Measurements from ENCODE around the gene FAM200A. TPM values are rescaled to one million over a fixed set of nuclear protein-coding genes. Genes with fewer than 3 reads are reported as not detected.
A peak's percentile ranks its signal among the peaks of the same experiment; 100 is the strongest.

The FAM200A gene
- total RNA-seq, 1 experiment from 2014 or later: 4.7 TPM

DNA sequence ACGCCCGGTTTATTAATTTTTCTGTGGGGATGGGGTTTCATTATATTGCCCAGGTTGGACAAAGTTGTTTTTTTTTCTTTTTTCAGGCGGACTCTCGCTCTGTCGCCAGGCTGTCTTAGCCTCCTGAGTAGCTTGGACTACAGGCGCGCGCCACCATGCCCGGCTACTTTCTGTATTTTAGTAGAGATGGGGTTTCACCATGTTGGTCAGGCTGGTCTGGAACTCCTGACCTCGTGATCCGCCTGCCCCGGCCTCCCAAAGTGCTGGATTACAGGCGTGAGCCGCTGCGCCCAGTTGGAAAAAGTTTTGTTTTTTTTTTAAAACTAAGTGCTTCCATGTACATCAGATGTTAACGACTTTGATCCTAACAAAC, 51.3 kb downstream of the FAM200A start:
- ATAC-seq (no peak), DNase-seq (ENCODE audit: low read depth, low spot score) (no peak)
- RAD21 ChIA-PET (ENCODE audit: low non-redundant PET in 1 of 2, low total read pairs in 2 of 2, uncharacterized antibody in 2 of 2, unreplicated experiment in 2 of 2): no interaction called here
- peaks cover 6 to 12% of the 10 kb centered on the region in 2 experiments; a peak in 3 of 4 replicates for H3K36me3 ChIP-seq (ENCODE audit: control insufficient read depth in 1 of 2, insufficient read depth in 2 of 2, low read length in 2 of 2)
- peak overlapping the region; percentile 84 for H3K4me2 ChIP-seq (ENCODE audit: low read length)
- intact Hi-C loops (cut with micrococcal nuclease): loop anchor here (2.0 to 5.0 kb wide), 2 partner anchors 28 to 117 kb away; partner anchors contain the start of genes ZNF789 and ZSCAN25
- no peak overlapping the region for H2AFZ ChIP-seq (ENCODE audit: low read depth, low read length, poor library complexity, severe bottlenecking)
- H3K4me1 ChIP-seq (ENCODE audit: control insufficient read depth in 1 of 2, insufficient read depth in 2 of 2, low read length in 2 of 2): peaks cover 14 to 23% of the 10 kb centered on the region in 2 experiments
- H4K20me1 ChIP-seq (ENCODE audit: insufficient read depth): no peaks in the 10 kb centered on the region
- no peaks in the 10 kb centered on the region for H3K9me2 ChIP-seq (ENCODE audit: insufficient read depth)
- peak overlapping the region; percentile 85 for H3K9ac ChIP-seq (ENCODE audit: low read length)
- H3K79me2 ChIP-seq (ENCODE audit: insufficient read depth, low read length): peaks cover 47% of the 10 kb centered on the region
- peak overlapping the region; percentile 85 to 92 for H3K4me3 ChIP-seq (replicated peaks in 1 of 2; ENCODE audit: low read depth in 1 of 2, low read length in 2 of 2)
- TSS peak; percentile 34 for BruUV-seq (replicated peaks)
- H3K9me3 ChIP-seq (ENCODE audit: control insufficient read depth in 1 of 2, insufficient read depth in 1 of 2, low read depth in 1 of 2, low read length in 2 of 2): no peaks in the 10 kb centered on the region
- H3K27ac ChIP-seq (ENCODE audit: low read depth, low read length): peak overlapping the region; percentile 74
- TF ChIP-seq EZH2 (IDR thresholded peaks at IDR 0.05): no peak
- TF ChIP-seq POLR2AphosphoS5 (IDR thresholded peaks at IDR 0.05; ENCODE audit: low read depth, low read length): no peak
- no peak for TF ChIP-seq CEBPB (IDR thresholded peaks at IDR 0.05; ENCODE audit: low read depth)
- no peak for TF ChIP-seq EGR1 (IDR thresholded peaks at IDR 0.05; ENCODE audit: low read depth)
- TF ChIP-seq YY1 (IDR thresholded peaks at IDR 0.05; ENCODE audit: extremely low read depth, insufficient replicate concordance, low read depth, low read length): no peak
- TF ChIP-seq SRF (IDR thresholded peaks at IDR 0.05; ENCODE audit: low read depth): no peak
- no peak for TF ChIP-seq ELF1 (IDR thresholded peaks at IDR 0.05; ENCODE audit: borderline replicate concordance, low read depth)
- CTCF ChIA-PET: interaction anchor here (0.6 to 1.1 kb wide), 2 partner anchors 29 to 114 kb away, joined by 3 to 4 read pairs; no protein-coding TSS in a partner anchor
- POLR2A ChIA-PET: interaction anchor here (0.7 to 1.2 kb wide), 4 partner anchors 27 to 320 kb away, joined by 3 to 4 read pairs (median 4); partner anchors contain the start of genes ZNF655 and ZSCAN25
- H3K27me3 ChIP-seq (ENCODE audit: insufficient read depth, low read length): no peaks in the 10 kb centered on the region

DNA sequence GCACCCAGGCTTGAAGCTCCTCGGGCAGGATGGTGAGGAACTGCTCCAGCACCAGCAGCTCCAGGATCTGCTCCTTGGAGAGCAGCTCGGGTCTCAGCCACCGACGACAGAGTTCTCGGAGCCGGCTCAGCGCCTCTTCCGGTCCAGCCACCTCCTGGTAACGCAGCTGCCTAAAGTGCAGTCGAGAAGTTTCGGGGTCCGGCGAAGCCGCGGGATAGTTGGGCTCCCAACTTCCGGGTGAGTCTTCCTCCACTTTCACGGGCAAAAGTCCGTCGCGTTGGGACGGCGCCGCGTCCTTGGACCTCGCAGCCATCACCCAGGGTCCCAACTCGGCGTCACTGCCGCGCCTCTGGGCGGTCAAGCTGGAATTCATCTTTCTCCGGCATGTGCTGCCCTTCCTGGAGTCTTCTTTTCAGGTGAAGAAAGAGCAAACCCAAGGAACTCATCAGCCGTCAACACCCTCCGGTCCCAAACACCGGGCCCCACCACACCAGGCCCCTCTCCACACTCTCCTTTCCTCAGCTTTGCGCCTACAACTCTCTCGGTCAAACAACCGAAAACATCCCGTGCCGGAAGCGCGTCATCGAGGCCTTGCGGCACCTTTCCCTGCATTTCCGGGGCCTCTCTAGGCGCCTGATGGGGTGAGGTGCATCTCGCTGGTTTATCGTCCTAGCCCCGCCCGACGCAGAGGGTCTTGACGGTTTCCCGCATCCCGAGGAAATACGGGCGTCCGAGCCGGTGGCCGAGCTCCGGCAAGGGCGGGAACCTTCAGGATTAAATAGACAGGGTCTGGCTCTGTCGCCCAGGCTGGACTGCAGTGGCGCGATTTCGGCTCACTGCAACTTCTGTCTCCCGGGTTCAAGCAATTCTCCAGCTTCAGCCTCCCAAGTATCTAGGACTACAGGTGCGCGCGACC, 51.9 kb downstream of the FAM200A start, which contains the start of gene ZNF394:
Gene ZNF394, minus strand, starts transcription at position 561 of the 916 bp plus-strand sequence. Its CDS starts 188 bp downstream, at position 373.
- Histone ChIP-seq H3K4me3 (replicated peaks in 1 of 2; ENCODE audit: low read depth in 1 of 2, low read length in 2 of 2) (peak within 1 kb of the TSS; percentile 85 to 92), H3K4me2 (ENCODE audit: low read length) (peak within 1 kb of the TSS; percentile 84), H3K36me3 (ENCODE audit: control insufficient read depth in 1 of 2, insufficient read depth in 2 of 2, low read length in 2 of 2) (peaks cover 8 to 12% of the 10 kb centered on the region in 2 experiments; a peak in 3 of 4 replicates), H3K79me2 (ENCODE audit: insufficient read depth, low read length) (peaks cover 47% of the 10 kb centered on the region), H3K4me1 (ENCODE audit: control insufficient read depth in 1 of 2, insufficient read depth in 2 of 2, low read length in 2 of 2) (peaks cover 14 to 22% of the 10 kb centered on the region in 2 experiments), H3K27ac (ENCODE audit: low read depth, low read length) (peak within 1 kb of the TSS; percentile 74), H3K9me2 (ENCODE audit: insufficient read depth) (no peaks in the 10 kb centered on the region), H3K9ac (ENCODE audit: low read length) (peak within 1 kb of the TSS; percentile 85), H3K9me3 (ENCODE audit: control insufficient read depth in 1 of 2, insufficient read depth in 1 of 2, low read depth in 1 of 2, low read length in 2 of 2) (no peaks in the 10 kb centered on the region), H2AFZ (ENCODE audit: low read depth, low read length, poor library complexity, severe bottlenecking) (peak within 1 kb of the TSS; percentile 23), H3K27me3 (ENCODE audit: insufficient read depth, low read length) (no peaks in the 10 kb centered on the region), H4K20me1 (ENCODE audit: insufficient read depth) (no peaks in the 10 kb centered on the region)
- TSS peak; percentile 88 for BruUV-seq (replicated peaks)
- CTCF ChIA-PET: interaction anchor here (0.6 to 1.1 kb wide), 2 partner anchors 28 to 115 kb away, joined by 3 to 4 read pairs; no protein-coding TSS in a partner anchor
- RAD21 ChIA-PET (ENCODE audit: low non-redundant PET in 1 of 2, low total read pairs in 2 of 2, uncharacterized antibody in 2 of 2, unreplicated experiment in 2 of 2): no interaction called here
- ATAC-seq: peak; percentile 59
- intact Hi-C loops (cut with micrococcal nuclease): loop anchor here (2.0 to 5.0 kb wide), 2 partner anchors 27 to 117 kb away; partner anchors contain the start of genes ZNF789 and ZSCAN25
- POLR2A ChIA-PET: interaction anchor here (0.7 to 1.2 kb wide), 4 partner anchors 27 to 321 kb away, joined by 3 to 4 read pairs (median 4); partner anchors contain the start of genes ZNF655 and ZSCAN25
- peak; percentile 87 for DNase-seq (ENCODE audit: low read depth, low spot score)
- TF ChIP-seq RAD21 (IDR thresholded peaks at IDR 0.05; ENCODE audit: low read depth) (no peak), ZNF274 (IDR thresholded peaks at IDR 0.05; ENCODE audit: low read depth, low read length) (no peak), CEBPB (IDR thresholded peaks at IDR 0.05; ENCODE audit: low read depth) (no peak), POLR2A (IDR thresholded peaks at IDR 0.05; ENCODE audit: borderline replicate concordance, extremely low read depth, insufficient read depth, insufficient read length) (peak; percentile 71), YY1 (IDR thresholded peaks at IDR 0.05; ENCODE audit: extremely low read depth, insufficient replicate concordance, low read depth, low read length) (peak; percentile 51), ZFX (IDR thresholded peaks at IDR 0.05) (peak; percentile 45; the same call in 1 of the 2 replicates), TCF7L2 (IDR thresholded peaks at IDR 0.05; ENCODE audit: borderline replicate concordance, extremely low read depth, insufficient read depth, insufficient read length) (peak; percentile 53), MAX (IDR thresholded peaks at IDR 0.05) (no peak), POLR2AphosphoS5 (IDR thresholded peaks at IDR 0.05; ENCODE audit: low read depth, low read length) (peak; percentile 89), ZBTB33 (IDR thresholded peaks at IDR 0.05; ENCODE audit: extremely low read depth, insufficient replicate concordance, low read length) (no peak), CBX3 (IDR thresholded peaks at IDR 0.05; ENCODE audit: low read depth) (no peak)

All from HCT116 (cell line).